Activated CD4-positive, alpha-beta T cell treated with anti-CD3 and anti-CD28 coated beads, Interleukin-2, Interleukin-4, amounts not matched to agents 100 ng/mL and 50 ng/mL, durations not matched to agents 16 hours and 8 hours (primary cell): Measurements from ENCODE around the gene LPAR3.

ENCODE experiments used
- DNase-seq: peaks from one replicate; pipeline ENCODE4 v3.0.0-alpha.2; 2020; ENCODE audit warnings: low spot score

Gene LPAR3

DNA sequence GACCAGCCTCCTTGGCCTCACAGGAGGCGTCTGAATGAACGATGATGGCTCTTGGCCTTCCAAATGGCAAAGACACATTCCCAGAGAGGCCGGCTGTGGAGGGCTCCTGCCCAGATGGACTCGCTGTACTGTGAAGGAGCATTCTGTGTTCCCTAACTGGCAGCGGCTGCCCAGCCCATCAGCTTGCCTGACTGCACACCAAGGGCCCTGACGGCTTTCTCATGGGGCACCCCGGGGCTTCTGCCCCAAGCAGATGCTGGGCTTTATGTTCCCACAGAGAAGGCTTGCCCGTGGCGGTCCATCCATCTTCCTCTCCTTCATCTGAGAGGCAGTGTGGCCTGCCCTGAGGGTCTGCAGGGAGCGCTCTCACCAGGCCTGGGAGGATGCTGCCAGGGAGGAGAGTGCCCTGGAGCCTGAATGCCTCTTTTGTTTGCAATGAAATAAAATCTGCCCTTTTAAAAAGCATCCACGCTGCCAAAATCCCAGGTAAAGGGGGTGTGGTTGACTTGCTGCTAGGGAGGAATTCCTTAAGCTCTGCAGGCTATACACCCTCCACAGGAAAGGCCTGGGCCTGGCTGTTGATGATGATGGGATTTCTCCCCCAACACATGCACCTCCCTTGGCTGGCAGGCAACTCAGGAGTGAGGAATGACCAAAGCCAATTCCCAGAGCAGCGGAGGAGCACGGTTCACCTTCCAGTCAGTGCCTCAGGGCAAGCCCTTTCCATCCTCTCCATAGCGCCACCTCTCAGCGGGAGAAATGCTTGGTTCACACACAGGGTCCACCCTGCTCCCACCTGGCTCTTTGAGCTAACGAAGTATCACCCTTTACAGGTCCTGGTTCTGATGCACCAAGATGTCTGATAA, 118.1 kb downstream of the LPAR3 start:
- no peak for DNase-seq

DNA sequence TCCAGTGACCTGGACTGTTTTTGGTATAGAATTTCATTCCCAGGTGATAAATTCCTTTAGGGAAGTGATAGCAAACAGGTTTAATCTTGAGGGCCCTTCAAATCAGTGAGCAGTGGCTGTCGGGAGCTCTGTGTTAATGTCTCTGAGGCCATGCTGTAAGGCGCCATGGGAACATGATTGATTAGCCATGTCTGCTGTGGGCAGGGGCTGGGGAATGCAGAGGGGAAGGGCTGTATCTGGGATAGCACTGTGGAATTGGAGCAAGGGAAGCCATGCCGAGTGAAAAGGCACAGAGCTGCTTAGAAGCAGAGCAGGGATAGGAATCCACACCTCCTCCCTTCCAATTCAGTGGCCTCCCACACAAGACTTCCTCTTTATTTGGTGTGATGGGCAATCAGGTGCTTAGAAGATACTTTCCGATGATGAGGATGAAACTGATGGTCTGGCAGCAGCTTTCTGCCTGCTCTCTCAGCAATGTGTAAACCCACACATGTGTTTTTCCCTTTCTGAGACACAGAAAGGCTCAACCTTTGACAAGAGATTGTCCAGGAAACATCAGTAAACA, 119.0 kb downstream of the LPAR3 start:
- DNase-seq: no peak

DNA sequence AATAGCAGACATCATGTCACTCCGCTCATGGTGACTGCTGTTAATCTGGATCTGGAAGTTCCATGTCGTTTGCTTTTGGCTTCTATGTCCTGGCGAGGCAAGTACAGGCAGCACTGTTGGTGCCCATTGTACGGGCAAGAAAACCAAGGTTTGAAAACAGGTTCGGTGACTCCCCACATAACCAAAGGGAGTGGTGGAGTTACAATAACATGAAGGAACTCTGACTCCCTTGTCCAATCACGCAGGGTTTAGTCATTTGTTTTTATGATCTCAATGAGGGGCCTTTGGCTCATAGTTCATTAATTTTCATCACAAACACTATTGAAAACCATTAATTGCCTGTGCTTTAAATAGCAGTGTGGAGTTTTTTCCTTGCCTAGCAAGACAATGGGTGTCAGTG, 119.8 kb downstream of the LPAR3 start:
- DNase-seq: no peak

DNA sequence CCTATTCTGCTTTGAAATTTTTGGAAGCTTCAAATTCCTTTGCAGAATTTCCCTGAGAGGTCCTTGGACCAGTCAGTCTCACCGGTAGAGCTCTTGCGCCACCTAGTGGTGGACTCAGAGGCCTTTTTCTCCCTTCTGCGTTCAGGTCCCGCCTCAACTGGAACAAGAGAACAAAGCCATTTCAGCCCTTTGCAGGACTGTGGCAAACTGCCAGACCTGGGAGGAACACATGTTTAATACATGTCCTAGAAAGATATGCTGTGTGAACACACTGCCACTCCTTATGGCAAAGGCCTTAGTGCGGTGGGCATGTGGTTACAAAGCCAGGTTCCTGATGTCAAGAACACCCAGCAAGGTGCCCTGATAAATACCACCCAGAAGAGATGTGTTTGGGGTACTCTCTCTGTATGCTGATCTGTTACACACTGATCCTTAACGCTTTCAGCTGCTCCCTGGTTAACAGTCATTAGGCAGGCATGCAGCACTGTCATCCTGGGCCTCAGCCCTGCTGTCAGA, 120.5 kb downstream of the LPAR3 start:
- DNase-seq: peak; percentile 62

DNA sequence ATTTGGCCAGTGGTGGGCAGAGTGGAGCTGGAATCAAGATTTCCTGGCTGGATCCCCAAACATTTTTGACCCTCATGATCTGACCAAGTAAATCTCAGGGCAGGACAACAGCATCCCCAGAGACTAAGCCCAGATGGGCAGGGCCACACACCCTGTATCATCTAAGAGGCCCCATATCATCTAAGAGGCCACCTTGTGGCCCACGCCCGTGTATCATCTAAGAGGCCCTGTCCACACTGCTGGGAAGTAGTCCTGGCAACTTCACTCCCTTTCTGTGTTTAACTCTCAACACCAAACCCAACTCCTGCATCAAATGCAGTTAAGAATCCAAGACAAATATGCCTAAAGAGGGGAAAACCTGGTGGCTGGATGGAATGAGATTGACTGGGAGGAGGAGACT, 121.1 kb downstream of the LPAR3 start:
- no peak for DNase-seq

DNA sequence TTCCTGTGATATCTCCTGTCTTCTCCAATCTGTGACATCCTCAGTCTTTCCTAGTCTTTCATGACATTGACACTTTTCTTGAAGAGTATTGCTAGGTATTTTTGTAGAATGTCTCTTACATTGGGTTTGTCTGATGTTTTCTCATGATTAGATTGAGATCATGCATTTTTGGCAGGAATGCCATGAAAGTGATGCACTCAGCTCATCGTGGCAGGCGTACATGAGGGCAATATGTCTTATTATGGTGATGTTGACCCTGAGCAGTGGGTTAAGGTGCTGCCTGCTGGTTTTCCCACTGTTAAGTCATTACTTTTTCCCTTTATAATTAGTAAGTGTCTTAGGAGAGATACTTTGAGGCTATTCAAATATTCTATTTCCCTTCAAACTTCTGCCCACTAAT, 122.5 kb downstream of the LPAR3 start:
- DNase-seq: no peak

DNA sequence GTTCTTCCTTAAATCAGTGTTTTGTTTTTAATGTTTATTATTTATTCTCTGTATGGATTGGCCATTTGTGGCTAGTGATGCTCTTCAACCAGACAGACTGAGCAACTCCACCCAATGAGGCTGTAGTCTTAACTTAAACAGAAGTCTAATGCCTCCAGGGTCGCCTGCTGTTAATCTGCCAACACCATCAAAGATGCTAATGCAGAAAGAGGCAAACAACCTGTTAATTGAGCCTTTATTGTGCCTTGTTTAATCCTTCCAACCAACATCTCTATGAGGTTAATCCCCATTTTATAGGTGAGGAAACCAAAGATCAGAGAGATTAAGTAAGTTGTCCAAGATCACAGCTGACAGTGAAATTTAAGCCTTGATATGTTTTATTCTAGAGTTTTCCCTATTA, 123.4 kb downstream of the LPAR3 start:
- DNase-seq: no peak

DNA sequence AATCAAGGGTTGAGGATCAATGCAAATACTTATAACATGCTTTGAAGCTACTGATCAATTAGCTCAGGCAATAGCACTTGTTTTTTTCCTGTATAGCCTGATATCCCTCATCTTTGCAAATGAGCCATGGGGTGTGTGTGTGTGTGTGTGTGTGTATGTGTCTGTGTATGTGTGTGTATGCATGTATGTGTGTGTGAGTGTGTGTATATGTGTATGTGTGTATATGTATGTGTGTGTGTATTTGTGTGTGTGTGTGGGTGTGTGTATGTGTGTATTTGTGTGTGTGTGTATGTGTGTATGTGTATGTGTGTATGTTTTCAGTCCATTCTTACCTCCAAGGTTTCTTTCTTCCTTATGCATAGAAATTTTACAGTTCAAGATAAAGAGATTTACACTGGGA, 124.4 kb downstream of the LPAR3 start:
- no peak for DNase-seq

DNA sequence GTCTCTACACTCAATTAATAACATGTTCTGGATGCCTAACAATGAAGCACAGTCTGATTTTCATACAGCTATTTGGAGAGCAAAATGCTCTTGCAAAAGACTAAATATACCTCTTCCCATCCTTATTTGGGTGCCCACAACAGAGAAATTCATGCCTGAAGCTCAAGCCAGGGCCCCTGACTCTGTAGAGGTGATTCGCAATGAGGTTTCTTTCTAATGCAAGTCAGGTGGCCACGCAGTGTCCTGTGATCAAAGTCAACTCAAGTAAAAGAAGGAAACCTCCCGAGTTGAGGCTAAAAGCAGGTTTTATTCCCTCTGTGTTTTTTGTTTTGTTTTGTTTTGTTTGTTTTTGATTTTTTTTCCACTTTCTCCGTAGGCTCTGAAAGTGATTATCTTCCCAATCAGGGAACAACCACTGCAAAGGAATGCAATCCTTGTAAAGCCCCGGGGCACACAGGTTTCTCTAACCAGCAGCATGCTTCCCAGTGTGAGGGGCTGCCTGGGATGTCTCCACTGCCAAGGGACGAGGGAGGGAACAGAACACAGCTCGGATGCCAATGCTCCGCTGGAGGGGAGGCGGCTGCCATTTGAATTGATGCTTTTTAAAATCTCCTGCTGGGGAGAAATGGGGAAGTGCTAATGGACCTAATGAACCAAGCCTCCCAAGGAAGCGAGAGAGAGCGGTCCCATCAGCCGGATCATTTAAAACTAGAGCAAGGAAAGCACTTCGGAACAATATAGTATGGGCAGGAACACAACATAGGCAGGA, 128.9 kb downstream of the LPAR3 start:
- DNase-seq: no peak

DNA sequence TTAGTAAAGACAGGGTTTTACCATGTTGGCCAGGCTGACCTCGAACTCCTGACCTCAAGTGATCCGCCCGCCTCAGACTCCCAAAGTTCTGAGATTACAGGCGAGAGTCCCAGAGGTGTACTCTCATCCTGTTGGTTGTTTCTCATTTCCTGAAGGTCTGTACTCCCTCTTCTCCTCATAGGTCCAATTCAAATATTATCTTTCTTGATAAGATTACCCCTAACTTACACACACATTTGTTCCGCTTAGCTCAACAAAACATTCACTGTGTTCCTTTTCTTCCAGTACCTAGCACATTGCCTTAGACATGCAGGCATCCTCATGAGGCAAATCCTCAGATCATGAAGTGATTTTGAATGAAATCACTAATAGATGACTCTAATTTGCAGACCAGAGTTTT, 130.3 kb downstream of the LPAR3 start:
- no peak for DNase-seq
